Endothelial cell of umbilical vein (primary cell): ENCODE data around the gene PNPLA7. TPM values are rescaled to one million over a fixed set of nuclear protein-coding genes. Genes with fewer than 3 reads are reported as not detected.

Source experiments
- BruUV-seq: library from RNA; stranded (reverse); fragments of 400-500 nt; replicated peaks from 2 replicates; lab custom pipeline; 2021; lab: Mats Ljungman, UMichigan
- CTCF ChIA-PET: fragments of 300-600, 350-600 bp; sonication (Branson Sonifier 250); formaldehyde crosslinking; loops from one replicate; lab custom pipeline; 2021; ENCODE audit warnings: antibody characterized with exemption, inconsistent platforms; lab: Charles Lee
- POLR2A ChIA-PET: fragments of 300-600, 350-600 bp; sonication (Branson Sonifier 250); formaldehyde crosslinking; loops from one replicate; lab custom pipeline; 2021; ENCODE audit warnings: antibody characterized with exemption, inconsistent platforms; lab: Charles Lee
- DNase-seq: peaks from one replicate; pipeline ENCODE4 v3.0.0-alpha.2; 2011; ENCODE audit warnings: low read depth, low spot score
- FAIRE-seq: peaks from 2 replicates; lab custom pipeline; 2011; peaks lifted over from hg19 to GRCh38; lab: Jason Lieb, UNC
- H2AFZ ChIP-seq: 2 replicates; pipeline ENCODE4 v1.6.0; 2012; ENCODE audit warnings: low read depth, low read length, control low read depth, inconsistent platforms
- H3K27ac ChIP-seq: 2 replicates; pipeline ENCODE4 v1.5.1; 2011; ENCODE audit warnings: low read depth, mild to moderate bottlenecking, control low read depth, low read length, moderate library complexity; ENCODE audit not compliant: insufficient read depth
- H3K27me3 ChIP-seq, 2 experiments: 2 replicates each; pipeline versions ENCODE4 v1.6.0 to v1.6.1; 2011; ENCODE audit warnings: low read length in 2 of 2, mixed read lengths in 1 of 2; ENCODE audit not compliant: control insufficient read depth in 2 of 2, insufficient read depth in 2 of 2
- H3K36me3 ChIP-seq, 2 experiments: 2 replicates in 1 of 2; 3 replicates in 1 of 2; pipeline ENCODE4 v1.5.1; 2011; ENCODE audit warnings: low read length in 2 of 2, mild to moderate bottlenecking in 1 of 2, moderate library complexity in 1 of 2; ENCODE audit not compliant: control insufficient read depth in 2 of 2, insufficient read depth in 2 of 2; ENCODE audit errors: extremely low read depth in 1 of 2
- H3K4me1 ChIP-seq: 3 replicates; pipeline ENCODE4 v1.5.1; 2011; ENCODE audit warnings: mild to moderate bottlenecking, low read length; ENCODE audit not compliant: control insufficient read depth, insufficient read depth; ENCODE audit errors: extremely low read depth
- H3K4me2 ChIP-seq: 2 replicates; pipeline ENCODE4 v1.6.1; 2011; ENCODE audit warnings: low read length, control low read depth, mixed read lengths; ENCODE audit not compliant: insufficient read depth
- H3K4me3 ChIP-seq, 3 experiments: fragments of 200-600 bp in 1 of 3; sonication (generic), shearing (Covaris generic) in 1 of 3; replicated peaks in 1 of 3; 2 replicates each; pipeline ENCODE4 v1.5.1; 2011 to 2016; ENCODE audit warnings: control low read depth in 3 of 3, low read length in 3 of 3, mild to moderate bottlenecking in 2 of 3, inconsistent platforms in 1 of 3, low read depth in 1 of 3, moderate library complexity in 1 of 3; ENCODE audit not compliant: insufficient read depth in 1 of 3
- H3K79me2 ChIP-seq: 2 replicates; pipeline ENCODE4 v1.6.0; 2012; ENCODE audit warnings: low read length, inconsistent platforms; ENCODE audit not compliant: control insufficient read depth, insufficient read depth
- H3K9ac ChIP-seq: replicated peaks from 2 replicates; pipeline ENCODE3; 2011; ENCODE audit warnings: low read length, control low read depth; ENCODE audit not compliant: insufficient read depth; ENCODE audit errors: extremely low read depth
- H3K9me1 ChIP-seq: replicated peaks from 3 replicates; pipeline ENCODE4 v1.6.0; 2011; ENCODE audit warnings: mild to moderate bottlenecking, low read length; ENCODE audit not compliant: control insufficient read depth, insufficient read depth; ENCODE audit errors: extremely low read depth
- H3K9me3 ChIP-seq: replicated peaks from 2 replicates; pipeline ENCODE4 v1.5.1; 2012; ENCODE audit warnings: low read length, inconsistent platforms; ENCODE audit not compliant: control insufficient read depth, insufficient read depth
- H4K20me1 ChIP-seq: replicated peaks from 2 replicates; pipeline ENCODE3; 2011; ENCODE audit warnings: mild to moderate bottlenecking, low read length; ENCODE audit not compliant: control insufficient read depth, insufficient read depth; ENCODE audit errors: extremely low read depth
- CTCF ChIP-seq, 2 donors: IDR thresholded peaks; 1 replicate in 1 of 2; 2 replicates in 1 of 2; pipeline ENCODE4 v1.5.1; 2011; ENCODE audit warnings: low read length in 2 of 2, mild to moderate bottlenecking in 2 of 2, moderate library complexity in 2 of 2, control low read depth in 1 of 2, inconsistent platforms in 1 of 2, low read depth in 1 of 2; ENCODE audit not compliant: insufficient read depth in 1 of 2; ENCODE audit errors: extremely low read depth in 1 of 2
- EZH2 ChIP-seq: IDR thresholded peaks from 2 replicates; pipeline ENCODE4 v1.6.1; 2012; ENCODE audit warnings: borderline replicate concordance, low read depth, mild to moderate bottlenecking, moderate library complexity, low read length, inconsistent platforms; ENCODE audit not compliant: severe bottlenecking
- FOS ChIP-seq: IDR thresholded peaks from 2 replicates; pipeline ENCODE4 v1.6.1; 2011; ENCODE audit warnings: mild to moderate bottlenecking, low read length, moderate library complexity, borderline replicate concordance; ENCODE audit not compliant: insufficient read depth
- GATA2 ChIP-seq: IDR thresholded peaks from 2 replicates; pipeline ENCODE4 v1.7.0; 2011; ENCODE audit warnings: low read depth, mild to moderate bottlenecking, moderate library complexity, mixed read lengths, low read length; ENCODE audit not compliant: insufficient read length, insufficient read depth
- JUN ChIP-seq: IDR thresholded peaks from 2 replicates; pipeline ENCODE4 v1.6.1; 2011; ENCODE audit warnings: borderline replicate concordance, low read depth; ENCODE audit not compliant: insufficient read length, insufficient read depth
- MAX ChIP-seq: IDR thresholded peaks from 2 replicates; pipeline ENCODE4 v1.6.1; 2011; ENCODE audit not compliant: insufficient read depth, insufficient read length
- MYC ChIP-seq: IDR thresholded peaks from one replicate; pipeline ENCODE4 v1.6.1; 2011; ENCODE audit warnings: mild to moderate bottlenecking, low read depth, low read length
- POLR2A ChIP-seq: IDR thresholded peaks from 2 replicates; pipeline ENCODE4 v1.6.1; 2012; ENCODE audit warnings: low read depth, mild to moderate bottlenecking, control low read depth, low read length
- POLR2AphosphoS5 ChIP-seq: IDR thresholded peaks from 2 replicates; pipeline ENCODE4 v1.6.1; 2012; ENCODE audit warnings: low read depth, mild to moderate bottlenecking, control low read depth, low read length, moderate library complexity; ENCODE audit not compliant: insufficient read depth
- dilution Hi-C: fragments of 300-500 bp; cut with MboI; formaldehyde crosslinking; loops from one replicate; pipeline ENCODE4 v1.15.0; 2019; ENCODE audit warnings: low sequenced_read_pairs; ENCODE audit not compliant: extremely low pct_ligation_motif_present
- intact Hi-C: fragments of 100-400 bp; cut with micrococcal nuclease; formaldehyde crosslinking; loops from one replicate; pipeline ENCODE4 v1.10.0; 2022
- polyA plus RNA-seq, 4 experiments: library from polyadenylated mRNA; depleted of rRNA in 3 of 4; stranded (reverse) in 3 of 4; unstranded in 1 of 4; fragments of >200 nt; gene quantifications; 2 replicates each; pipeline versions ENCODE4 v1.2.1 to v1.2.3, GENCODE V29; 2011 to 2012; ENCODE audit warnings: missing spikeins in 1 of 4
- total RNA-seq: library from RNA; stranded (reverse); gene quantifications from 2 replicates; pipeline ENCODE4 v1.2.3, GENCODE V29; 2021

Gene PNPLA7
- total and polyA plus RNA-seq, 2 donors (not counting 3 experiments of a cell fraction or from before 2014, with no cell fraction given) = 1.0 to 1.9 TPM

- no peaks in the 10 kb centered on the region for H3K27me3 ChIP-seq
- POLR2A ChIA-PET = no interaction called here
- TF ChIP-seq JUN (no peak), MAX (no peak), EZH2 (no peak), MYC (no peak), CTCF (IDR thresholded peaks at IDR 0.05; ENCODE audit: extremely low read depth in 1 of 2, insufficient read depth in 1 of 2, low read depth in 1 of 2, low read length in 2 of 2) (no peak), POLR2A (no peak), GATA2 (no peak), POLR2AphosphoS5 (no peak), FOS (no peak)
- H4K20me1 ChIP-seq = no peaks in the 10 kb centered on the region
- no peak overlapping the region for H2AFZ ChIP-seq
- no peak overlapping the region for H3K4me3 ChIP-seq
- no peaks in the 10 kb centered on the region for H3K4me1 ChIP-seq
- no TSS peak for BruUV-seq
- H3K9ac ChIP-seq = no peak overlapping the region
- no peak overlapping the region for H3K4me2 ChIP-seq
- no peaks in the 10 kb centered on the region for H3K79me2 ChIP-seq
- CTCF ChIA-PET = interaction anchor here (0.7 to 3.0 kb wide), 8 partner anchors 12 to 159 kb away, joined by 3 to 42 read pairs (median 4); partner anchors contain the start of genes EXD3, NOXA1 and NRARP
- intact Hi-C loops (loop anchor here (1.0 kb wide), 4 partner anchors 23 to 159 kb away; partner anchors contain the start of genes EXD3 and NOXA1), dilution Hi-C loops (no loop called here)
- FAIRE-seq (no peak), DNase-seq (no peak)
- no peak overlapping the region for H3K27ac ChIP-seq
- no peaks in the 10 kb centered on the region for H3K9me1 ChIP-seq
- H3K36me3 ChIP-seq = peaks cover 3 to 14% of the 10 kb centered on the region in 2 experiments
- no peaks in the 10 kb centered on the region for H3K9me3 ChIP-seq
Observed at GRCh38 chr9:137445930-137446431, 104.2 kb downstream of the PNPLA7 start.
